ENCODE measurements around the gene AFG3L2.

The AFG3L2 gene

DNA sequence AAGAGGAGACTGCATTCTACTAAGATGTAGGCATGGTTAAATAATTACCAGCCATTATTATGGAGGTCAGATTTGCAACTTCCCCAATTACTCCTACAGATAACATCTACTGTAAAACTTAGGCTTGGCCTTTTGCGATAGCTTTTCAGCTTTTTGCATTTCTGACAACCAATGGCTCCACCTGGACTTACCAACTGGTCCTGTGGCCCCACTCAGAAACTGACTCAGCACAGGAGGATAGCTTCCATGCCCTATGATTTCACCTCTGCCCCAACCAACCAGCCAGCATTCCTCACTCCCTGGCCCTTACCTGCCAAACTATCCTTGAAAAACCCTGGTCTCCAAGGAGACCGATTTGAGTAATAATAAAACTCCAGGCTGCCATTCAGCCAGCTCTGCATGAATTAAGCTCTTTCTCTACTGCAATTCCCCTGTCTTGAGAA lies 40.8 kb downstream of the AFG3L2 start:
- Histone ChIP-seq H2BK15ac (ENCODE audit: low read length) (no peak overlapping the region), H2BK12ac (ENCODE audit: low read length) (no peak overlapping the region), H3K18ac (ENCODE audit: low read length) (no peak overlapping the region), H3K14ac (ENCODE audit: low read length) (no peak overlapping the region), H4K8ac (ENCODE audit: low read depth, low read length) (no peak overlapping the region), H3K9me3 (replicated peaks in 1 of 2; ENCODE audit: control insufficient read depth in 2 of 2, insufficient read depth in 1 of 2, low read depth in 1 of 2, low read length in 2 of 2) (peaks cover 4 to 10% of the 10 kb centered on the region in 2 donors), H3K9ac (ENCODE audit: low read depth, low read length, poor library complexity) (no peak overlapping the region), H3K4me1 (ENCODE audit: control insufficient read depth in 2 of 2, insufficient read depth in 1 of 2, low read depth in 1 of 2, low read length in 2 of 2) (peaks cover 15 to 20% of the 10 kb centered on the region in 2 donors), H3K27me3 (ENCODE audit: control insufficient read depth in 3 of 3, insufficient read depth in 3 of 3, low read depth in 1 of 3, low read length in 3 of 3) (no peaks in the 10 kb centered on the region), H3K27ac (replicated peaks; ENCODE audit: low read length) (no peak overlapping the region), H3K23ac (ENCODE audit: low read depth, low read length, poor library complexity) (no peak overlapping the region), H3K36me3 (replicated peaks in 1 of 2; ENCODE audit: control insufficient read depth in 2 of 2, insufficient read depth in 2 of 2, low read length in 2 of 2) (peaks cover 9 to 76% of the 10 kb centered on the region in 2 donors), H3K4me2 (ENCODE audit: insufficient read depth, low read length, poor library complexity, severe bottlenecking) (no peak overlapping the region), H2AFZ (ENCODE audit: low read length) (no peak overlapping the region), H2BK5ac (ENCODE audit: low read length) (no peak overlapping the region), H3K4ac (ENCODE audit: low read length) (no peak overlapping the region), H4K91ac (ENCODE audit: low read depth, low read length, poor library complexity) (no peak overlapping the region), H3K79me1 (ENCODE audit: low read depth, low read length) (no peaks in the 10 kb centered on the region), H2AK5ac (ENCODE audit: low read depth, low read length) (no peak overlapping the region), H2BK120ac (ENCODE audit: low read depth, low read length) (no peak overlapping the region), H3K4me3 (ENCODE audit: low read length in 2 of 2) (no peak overlapping the region)
- no peak for DNase-seq (ENCODE audit: low spot score)
- WGBS, 2 donors (ENCODE audit: extremely low coverage in 2 of 2, insufficient read length in 2 of 2, insufficient replicate concordance in 1 of 2) = no CpG with 5 or more reads among the region's 2 CpGs

DNA sequence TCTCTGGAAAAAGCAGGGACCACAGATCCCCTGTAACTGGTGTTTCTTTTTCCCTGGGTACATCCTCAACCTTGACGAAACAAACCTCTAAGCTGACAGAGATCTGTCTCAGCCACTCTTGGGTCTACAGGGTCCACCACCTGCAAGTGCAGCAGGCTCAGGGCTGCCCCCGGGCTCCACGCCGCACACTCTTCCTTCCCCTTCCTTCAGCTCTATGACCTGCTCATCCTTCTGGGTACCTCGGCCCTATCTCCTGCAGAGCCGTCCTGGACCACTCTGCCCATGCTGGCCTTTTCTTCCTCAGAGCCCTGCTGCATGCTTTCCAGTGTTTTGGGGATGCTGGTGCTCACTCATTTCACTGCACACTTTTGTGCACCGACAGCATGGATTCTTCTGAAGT lies 41.5 kb downstream of the AFG3L2 start:
- H2BK5ac ChIP-seq (ENCODE audit: low read length) = peak overlapping the region; percentile 10
- peaks cover 4 to 10% of the 10 kb centered on the region in 2 donors for H3K9me3 ChIP-seq (replicated peaks in 1 of 2; ENCODE audit: control insufficient read depth in 2 of 2, insufficient read depth in 1 of 2, low read depth in 1 of 2, low read length in 2 of 2)
- H2AFZ ChIP-seq (ENCODE audit: low read length) = no peak overlapping the region
- no peak overlapping the region for H3K4me2 ChIP-seq (ENCODE audit: insufficient read depth, low read length, poor library complexity, severe bottlenecking)
- no peak overlapping the region for H3K23ac ChIP-seq (ENCODE audit: low read depth, low read length, poor library complexity)
- H3K9ac ChIP-seq (ENCODE audit: low read depth, low read length, poor library complexity) = no peak overlapping the region
- H2BK15ac ChIP-seq (ENCODE audit: low read length) = no peak overlapping the region
- no peak overlapping the region for H3K14ac ChIP-seq (ENCODE audit: low read length)
- no peak for DNase-seq (ENCODE audit: low spot score)
- H4K91ac ChIP-seq (ENCODE audit: low read depth, low read length, poor library complexity) = no peak overlapping the region
- H2BK12ac ChIP-seq (ENCODE audit: low read length) = no peak overlapping the region
- H3K4me1 ChIP-seq (ENCODE audit: control insufficient read depth in 2 of 2, insufficient read depth in 1 of 2, low read depth in 1 of 2, low read length in 2 of 2) = peaks cover 15 to 20% of the 10 kb centered on the region in 2 donors
- peak overlapping the region; percentile 24 for H3K27ac ChIP-seq (replicated peaks; ENCODE audit: low read length)
- WGBS, 2 donors (ENCODE audit: extremely low coverage in 2 of 2, insufficient read length in 2 of 2, insufficient replicate concordance in 1 of 2) = no CpG with 5 or more reads among the region's 7 CpGs
- H3K4ac ChIP-seq (ENCODE audit: low read length) = no peak overlapping the region
- peak overlapping the region; percentile 44 for H2AK5ac ChIP-seq (ENCODE audit: low read depth, low read length)
- no peak overlapping the region for H2BK120ac ChIP-seq (ENCODE audit: low read depth, low read length)
- no peak overlapping the region for H4K8ac ChIP-seq (ENCODE audit: low read depth, low read length)
- peak overlapping the region; percentile 11 for H3K18ac ChIP-seq (ENCODE audit: low read length)
- no peaks in the 10 kb centered on the region for H3K27me3 ChIP-seq (ENCODE audit: control insufficient read depth in 3 of 3, insufficient read depth in 3 of 3, low read depth in 1 of 3, low read length in 3 of 3)
- H3K79me1 ChIP-seq (ENCODE audit: low read depth, low read length) = peaks cover 2% of the 10 kb centered on the region
- peaks cover 11 to 77% of the 10 kb centered on the region in 2 donors for H3K36me3 ChIP-seq (replicated peaks in 1 of 2; ENCODE audit: control insufficient read depth in 2 of 2, insufficient read depth in 2 of 2, low read length in 2 of 2)
- H3K4me3 ChIP-seq (ENCODE audit: low read length in 2 of 2) = no peak overlapping the region

DNA sequence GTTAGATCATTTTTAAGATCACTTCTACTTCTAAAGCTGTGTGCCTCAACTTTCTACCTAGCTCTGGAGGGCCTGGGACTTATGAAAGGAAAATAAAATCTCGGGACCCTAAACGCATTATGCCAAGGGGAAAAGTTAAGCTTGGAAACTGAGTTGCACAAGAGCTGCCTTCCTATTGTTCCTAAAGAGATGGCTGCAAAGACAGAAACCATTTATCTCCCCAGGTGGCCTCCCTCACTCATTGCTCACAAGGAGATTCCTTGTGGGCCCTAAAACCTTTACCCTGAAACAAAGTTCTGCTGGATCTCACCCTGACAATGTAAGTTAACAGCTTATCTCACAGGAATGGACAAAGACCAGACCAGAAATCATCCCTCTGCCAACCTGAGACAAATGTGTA lies 42.2 kb downstream of the AFG3L2 start:
- Histone ChIP-seq H3K4me1 (ENCODE audit: control insufficient read depth in 2 of 2, insufficient read depth in 1 of 2, low read depth in 1 of 2, low read length in 2 of 2) (peaks cover 15 to 20% of the 10 kb centered on the region in 2 donors), H3K9me3 (replicated peaks in 1 of 2; ENCODE audit: control insufficient read depth in 2 of 2, insufficient read depth in 1 of 2, low read depth in 1 of 2, low read length in 2 of 2) (peaks cover 4 to 10% of the 10 kb centered on the region in 2 donors), H3K23ac (ENCODE audit: low read depth, low read length, poor library complexity) (no peak overlapping the region), H3K9ac (ENCODE audit: low read depth, low read length, poor library complexity) (no peak overlapping the region), H3K36me3 (replicated peaks in 1 of 2; ENCODE audit: control insufficient read depth in 2 of 2, insufficient read depth in 2 of 2, low read length in 2 of 2) (peaks cover 11 to 71% of the 10 kb centered on the region in 2 donors), H2BK12ac (ENCODE audit: low read length) (no peak overlapping the region), H2AFZ (ENCODE audit: low read length) (no peak overlapping the region), H3K18ac (ENCODE audit: low read length) (no peak overlapping the region), H3K4ac (ENCODE audit: low read length) (no peak overlapping the region), H2BK15ac (ENCODE audit: low read length) (no peak overlapping the region), H3K4me3 (ENCODE audit: low read length in 2 of 2) (no peak overlapping the region), H3K4me2 (ENCODE audit: insufficient read depth, low read length, poor library complexity, severe bottlenecking) (no peak overlapping the region), H2BK120ac (ENCODE audit: low read depth, low read length) (no peak overlapping the region), H3K79me1 (ENCODE audit: low read depth, low read length) (peaks cover 2% of the 10 kb centered on the region), H3K27me3 (ENCODE audit: control insufficient read depth in 3 of 3, insufficient read depth in 3 of 3, low read depth in 1 of 3, low read length in 3 of 3) (no peaks in the 10 kb centered on the region), H3K14ac (ENCODE audit: low read length) (no peak overlapping the region), H2AK5ac (ENCODE audit: low read depth, low read length) (no peak overlapping the region), H4K91ac (ENCODE audit: low read depth, low read length, poor library complexity) (no peak overlapping the region), H4K8ac (ENCODE audit: low read depth, low read length) (no peak overlapping the region), H3K27ac (replicated peaks; ENCODE audit: low read length) (no peak overlapping the region), H2BK5ac (ENCODE audit: low read length) (no peak overlapping the region)
- no peak for DNase-seq (ENCODE audit: low spot score)
- WGBS, 2 donors (ENCODE audit: extremely low coverage in 2 of 2, insufficient read length in 2 of 2, insufficient replicate concordance in 1 of 2) = no CpG with 5 or more reads among the region's 2 CpGs

DNA sequence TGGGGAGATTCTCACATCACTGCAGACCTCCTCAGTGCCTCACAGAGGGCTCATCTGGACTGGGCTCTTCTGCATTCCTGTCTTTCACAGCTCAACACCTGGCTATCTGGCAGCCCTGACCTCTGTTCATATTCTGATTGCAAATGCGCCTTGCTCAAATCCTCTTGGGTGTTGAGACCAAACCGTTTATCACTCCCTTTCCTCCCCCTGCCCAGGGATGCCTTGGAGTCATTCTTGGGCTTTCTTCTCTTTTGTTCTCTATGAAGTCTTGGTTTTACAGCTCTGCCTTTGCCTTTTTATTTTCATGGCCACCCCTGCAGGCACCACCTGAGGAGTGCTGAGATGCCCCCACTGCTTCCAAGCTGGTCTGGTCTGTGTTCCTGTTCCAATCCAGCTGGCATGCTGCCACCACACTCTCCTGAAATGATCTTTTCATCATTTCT lies 42.6 kb downstream of the AFG3L2 start:
- H2BK12ac ChIP-seq (ENCODE audit: low read length) = no peak overlapping the region
- no peak overlapping the region for H3K4ac ChIP-seq (ENCODE audit: low read length)
- no peak overlapping the region for H3K4me3 ChIP-seq (ENCODE audit: low read length in 2 of 2)
- no peak overlapping the region for H2AK5ac ChIP-seq (ENCODE audit: low read depth, low read length)
- H3K18ac ChIP-seq (ENCODE audit: low read length) = no peak overlapping the region
- no peak overlapping the region for H3K4me2 ChIP-seq (ENCODE audit: insufficient read depth, low read length, poor library complexity, severe bottlenecking)
- no peak overlapping the region for H4K91ac ChIP-seq (ENCODE audit: low read depth, low read length, poor library complexity)
- no peak overlapping the region for H3K9ac ChIP-seq (ENCODE audit: low read depth, low read length, poor library complexity)
- DNase-seq (ENCODE audit: low spot score) = no peak
- H2BK15ac ChIP-seq (ENCODE audit: low read length) = no peak overlapping the region
- H3K27ac ChIP-seq (replicated peaks; ENCODE audit: low read length) = peak overlapping the region; percentile 4
- H2BK5ac ChIP-seq (ENCODE audit: low read length) = no peak overlapping the region
- H3K27me3 ChIP-seq (ENCODE audit: control insufficient read depth in 3 of 3, insufficient read depth in 3 of 3, low read depth in 1 of 3, low read length in 3 of 3) = no peaks in the 10 kb centered on the region
- peaks cover 11 to 75% of the 10 kb centered on the region in 2 donors for H3K36me3 ChIP-seq (replicated peaks in 1 of 2; ENCODE audit: control insufficient read depth in 2 of 2, insufficient read depth in 2 of 2, low read length in 2 of 2)
- no peak overlapping the region for H3K23ac ChIP-seq (ENCODE audit: low read depth, low read length, poor library complexity)
- H3K4me1 ChIP-seq (ENCODE audit: control insufficient read depth in 2 of 2, insufficient read depth in 1 of 2, low read depth in 1 of 2, low read length in 2 of 2) = peaks cover 15 to 20% of the 10 kb centered on the region in 2 donors
- H4K8ac ChIP-seq (ENCODE audit: low read depth, low read length) = no peak overlapping the region
- H2BK120ac ChIP-seq (ENCODE audit: low read depth, low read length) = no peak overlapping the region
- WGBS, 2 donors (ENCODE audit: extremely low coverage in 2 of 2, insufficient read length in 2 of 2, insufficient replicate concordance in 1 of 2) = no CpG with 5 or more reads among the region's 2 CpGs
- no peak overlapping the region for H3K14ac ChIP-seq (ENCODE audit: low read length)
- peaks cover 4 to 10% of the 10 kb centered on the region in 2 donors for H3K9me3 ChIP-seq (replicated peaks in 1 of 2; ENCODE audit: control insufficient read depth in 2 of 2, insufficient read depth in 1 of 2, low read depth in 1 of 2, low read length in 2 of 2)
- H2AFZ ChIP-seq (ENCODE audit: low read length) = no peak overlapping the region
- peaks cover 2% of the 10 kb centered on the region for H3K79me1 ChIP-seq (ENCODE audit: low read depth, low read length)

Measured in neuronal stem cell (in vitro differentiated cells).